ENCODE measurements around the gene EXOC1.

GRCh38 chr4:55838356-55838755 is 15.1 kb upstream of the EXOC1 start:
- no peak for TF ChIP-seq MYC (IDR thresholded peaks at IDR 0.05; ENCODE audit: insufficient read depth, insufficient read length, insufficient replicate concordance, low read length, severe bottlenecking)
- no peak for TF ChIP-seq POLR2A (IDR thresholded peaks at IDR 0.05; ENCODE audit: low read depth, low read length)
- TF ChIP-seq STAT3 (IDR thresholded peaks at IDR 0.05; ENCODE audit: low read depth, low read length) = no peak
- TF ChIP-seq CTCF (IDR thresholded peaks at IDR 0.05 in 2 of 3, conservative IDR thresholded peaks at IDR 0.05 in 1 of 3; ENCODE audit: control insufficient read depth in 2 of 3, extremely low read depth in 1 of 3, insufficient read depth in 1 of 3, low read depth in 3 of 3, low read length in 3 of 3) = no peak
- no peak for TF ChIP-seq IKZF1 (conservative IDR thresholded peaks at IDR 0.05)
- no peak for TF ChIP-seq SP1 (IDR thresholded peaks at IDR 0.05; ENCODE audit: low read depth, low read length)
- TF ChIP-seq SIN3A (IDR thresholded peaks at IDR 0.05; ENCODE audit: low read depth, low read length) = no peak

All from GM12878 (cell line).